Neutrophil (primary cell): ENCODE measurements around the gene KCNQ5.
"Not testable (repeated sequence)": the region's sequence is repeated elsewhere in the genome, so short reads cannot be mapped to it uniquely, and the experiment has no call there.

Experiments
- H3K27ac ChIP-seq: fragments of 200-600 bp; sonication (generic); 2 replicates; pipeline ENCODE4 v1.5.1; 2016; ENCODE audit warnings: mild to moderate bottlenecking, moderate library complexity
- H3K27me3 ChIP-seq: fragments of 200-600 bp; sonication (generic); 2 replicates; pipeline ENCODE4 v1.6.0; 2016; ENCODE audit warnings: mild to moderate bottlenecking
- H3K36me3 ChIP-seq: fragments of 200-600 bp; sonication (generic); 2 replicates; pipeline ENCODE4 v1.5.1; 2017
- H3K4me1 ChIP-seq, 2 experiments: fragments of 200-600 bp in 1 of 2; sonication (generic) in 1 of 2; 1 replicate in 1 of 2; 2 replicates in 1 of 2; pipeline versions ENCODE4 v1.5.1 to v1.6.1; 2013 to 2016; ENCODE audit warnings: low read depth in 1 of 2, low read length in 1 of 2, mild to moderate bottlenecking in 1 of 2, moderate library complexity in 1 of 2; ENCODE audit not compliant: control insufficient read depth in 1 of 2, insufficient read depth in 1 of 2
- H3K4me3 ChIP-seq, 2 experiments: fragments of 200-600 bp in 1 of 2; sonication (generic) in 1 of 2; 1 replicate in 1 of 2; 2 replicates in 1 of 2; pipeline ENCODE4 v1.5.1; 2013 to 2016; ENCODE audit warnings: low read depth in 1 of 2, low read length in 1 of 2, mild to moderate bottlenecking in 1 of 2, moderate library complexity in 1 of 2
- H3K9me3 ChIP-seq: fragments of 200-600 bp; sonication (generic); 2 replicates; pipeline ENCODE4 v1.5.1; 2016
- TF ChIP-seq, protein P1 (sequence below): fragments of 200-600 bp; sonication (generic); IDR thresholded peaks from 2 replicates; pipeline ENCODE4 v1.5.1; 2016; ENCODE audit warnings: antibody characterized with exemption

KCNQ5 gene

GRCh38 chr6:73180076-73180738 lies 558.3 kb downstream of the KCNQ5 start:
- no peaks in the 10 kb centered on the region for H3K36me3 ChIP-seq
- H3K27ac ChIP-seq: no peak overlapping the region
- no peaks in the 10 kb centered on the region for H3K27me3 ChIP-seq
- no peaks in the 10 kb centered on the region for H3K4me1 ChIP-seq
- no peak overlapping the region for H3K4me3 ChIP-seq
- H3K9me3 ChIP-seq: no peaks in the 10 kb centered on the region
- TF ChIP-seq, protein P1, sequence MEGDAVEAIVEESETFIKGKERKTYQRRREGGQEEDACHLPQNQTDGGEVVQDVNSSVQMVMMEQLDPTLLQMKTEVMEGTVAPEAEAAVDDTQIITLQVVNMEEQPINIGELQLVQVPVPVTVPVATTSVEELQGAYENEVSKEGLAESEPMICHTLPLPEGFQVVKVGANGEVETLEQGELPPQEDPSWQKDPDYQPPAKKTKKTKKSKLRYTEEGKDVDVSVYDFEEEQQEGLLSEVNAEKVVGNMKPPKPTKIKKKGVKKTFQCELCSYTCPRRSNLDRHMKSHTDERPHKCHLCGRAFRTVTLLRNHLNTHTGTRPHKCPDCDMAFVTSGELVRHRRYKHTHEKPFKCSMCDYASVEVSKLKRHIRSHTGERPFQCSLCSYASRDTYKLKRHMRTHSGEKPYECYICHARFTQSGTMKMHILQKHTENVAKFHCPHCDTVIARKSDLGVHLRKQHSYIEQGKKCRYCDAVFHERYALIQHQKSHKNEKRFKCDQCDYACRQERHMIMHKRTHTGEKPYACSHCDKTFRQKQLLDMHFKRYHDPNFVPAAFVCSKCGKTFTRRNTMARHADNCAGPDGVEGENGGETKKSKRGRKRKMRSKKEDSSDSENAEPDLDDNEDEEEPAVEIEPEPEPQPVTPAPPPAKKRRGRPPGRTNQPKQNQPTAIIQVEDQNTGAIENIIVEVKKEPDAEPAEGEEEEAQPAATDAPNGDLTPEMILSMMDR: no peak

DNA sequence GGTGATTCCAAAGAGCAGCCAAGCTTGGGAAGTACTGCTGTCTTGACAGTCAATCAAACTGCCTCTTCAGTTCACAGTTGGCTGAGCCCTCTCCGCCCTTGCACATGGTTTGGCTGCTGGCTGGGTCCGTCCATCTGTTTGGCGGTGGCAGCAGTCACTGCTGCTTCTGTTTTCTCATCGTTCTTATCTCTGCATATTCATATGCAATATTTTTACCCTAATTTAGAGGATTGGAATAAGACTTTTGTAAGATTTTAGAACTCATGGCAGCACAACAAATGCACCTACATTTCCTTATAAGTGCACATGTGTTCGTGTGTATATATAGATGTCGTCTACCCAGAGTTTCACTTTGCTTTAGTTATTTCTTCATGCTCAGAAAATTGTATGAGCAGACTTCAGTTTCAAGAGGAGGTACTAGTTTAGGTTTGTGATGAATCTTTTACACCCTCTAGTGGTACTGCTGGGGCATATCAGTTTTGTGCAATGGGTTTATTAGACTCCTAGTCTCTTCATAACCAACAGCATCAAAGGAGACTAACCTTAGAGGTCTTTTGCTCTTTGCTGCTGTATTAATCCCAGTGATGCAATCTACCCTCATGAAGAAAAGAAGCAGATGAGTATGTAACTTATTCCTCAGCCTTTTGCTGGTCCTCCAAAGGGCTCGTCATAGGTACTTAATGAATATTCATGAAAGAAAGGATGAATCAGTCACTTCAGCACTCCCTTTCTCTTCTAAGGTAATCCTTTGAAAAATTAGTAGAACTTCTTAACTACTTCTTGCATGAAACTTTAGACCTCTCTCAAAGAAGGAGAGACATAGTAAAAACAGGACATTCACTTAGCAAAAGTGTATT lies 559.1 kb downstream of the KCNQ5 start:
- Histone ChIP-seq H3K27ac (no peak overlapping the region), H3K36me3 (no peaks in the 10 kb centered on the region), H3K4me3 (no peak overlapping the region), H3K4me1 (no peaks in the 10 kb centered on the region), H3K9me3 (no peaks in the 10 kb centered on the region), H3K27me3 (no peaks in the 10 kb centered on the region)
- TF ChIP-seq, protein P1: no peak

- no peak overlapping the region for H3K27ac ChIP-seq
- no peak overlapping the region for H3K4me3 ChIP-seq
- no peaks in the 10 kb centered on the region for H3K4me1 ChIP-seq
- no peaks in the 10 kb centered on the region for H3K36me3 ChIP-seq
- TF ChIP-seq, protein P1: no peak
- H3K9me3 ChIP-seq: no peaks in the 10 kb centered on the region
- no peaks in the 10 kb centered on the region for H3K27me3 ChIP-seq
Measured at GRCh38 chr6:73182021-73182607, 560.2 kb downstream of the KCNQ5 start.

- not testable (repeated sequence) for H3K27ac ChIP-seq, H3K9me3 ChIP-seq, H3K4me3 ChIP-seq, H3K27me3 ChIP-seq, H3K36me3 ChIP-seq
- H3K4me1 ChIP-seq: peaks cover 67% of the 10 kb centered on the region in 2 experiments
Measured at GRCh38 chr6:73193302-73193701, 571.4 kb downstream of the KCNQ5 start.

DNA sequence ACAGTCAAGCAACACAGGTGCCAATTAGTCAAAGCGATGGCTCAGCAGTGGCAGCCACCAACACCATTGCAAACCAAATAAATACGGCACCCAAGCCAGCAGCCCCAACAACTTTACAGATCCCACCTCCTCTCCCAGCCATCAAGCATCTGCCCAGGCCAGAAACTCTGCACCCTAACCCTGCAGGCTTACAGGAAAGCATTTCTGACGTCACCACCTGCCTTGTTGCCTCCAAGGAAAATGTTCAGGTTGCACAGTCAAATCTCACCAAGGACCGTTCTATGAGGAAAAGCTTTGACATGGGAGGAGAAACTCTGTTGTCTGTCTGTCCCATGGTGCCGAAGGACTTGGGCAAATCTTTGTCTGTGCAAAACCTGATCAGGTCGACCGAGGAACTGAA lies 572.9 kb downstream of the KCNQ5 start:
- Histone ChIP-seq H3K27me3 (no peaks in the 10 kb centered on the region), H3K4me1 (peaks cover 61 to 62% of the 10 kb centered on the region in 2 experiments), H3K9me3 (no peaks in the 10 kb centered on the region), H3K4me3 (no peak overlapping the region), H3K36me3 (no peaks in the 10 kb centered on the region), H3K27ac (peak overlapping the region; percentile 68)
- TF ChIP-seq, protein P1: no peak

DNA sequence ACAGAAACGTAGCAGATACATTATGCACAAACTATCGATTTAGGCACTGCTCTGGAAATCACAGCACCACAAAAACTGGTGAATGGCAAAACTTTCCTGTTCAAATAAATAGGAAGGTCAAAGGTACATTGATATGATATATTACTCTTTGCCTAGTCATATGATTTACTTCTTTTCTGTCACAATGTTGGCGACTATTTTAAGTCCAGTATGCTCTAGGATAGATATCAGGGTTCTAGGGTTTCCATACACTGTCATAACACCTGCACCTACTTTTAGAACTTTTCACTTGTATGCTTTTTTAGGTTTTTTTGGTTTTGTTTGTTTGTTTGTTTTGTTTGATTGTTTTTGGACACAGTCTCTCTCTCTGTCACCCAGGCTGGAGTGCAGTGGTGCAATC lies 578.4 kb downstream of the KCNQ5 start:
- H3K27ac ChIP-seq: no peak overlapping the region
- TF ChIP-seq, protein P1: no peak
- H3K4me1 ChIP-seq: peaks cover 23 to 25% of the 10 kb centered on the region in 2 experiments
- no peak overlapping the region for H3K4me3 ChIP-seq
- H3K9me3 ChIP-seq: no peaks in the 10 kb centered on the region
- no peaks in the 10 kb centered on the region for H3K36me3 ChIP-seq
- no peaks in the 10 kb centered on the region for H3K27me3 ChIP-seq
